ENCODE measurements around the gene C4orf50.

The C4orf50 gene

DNA sequence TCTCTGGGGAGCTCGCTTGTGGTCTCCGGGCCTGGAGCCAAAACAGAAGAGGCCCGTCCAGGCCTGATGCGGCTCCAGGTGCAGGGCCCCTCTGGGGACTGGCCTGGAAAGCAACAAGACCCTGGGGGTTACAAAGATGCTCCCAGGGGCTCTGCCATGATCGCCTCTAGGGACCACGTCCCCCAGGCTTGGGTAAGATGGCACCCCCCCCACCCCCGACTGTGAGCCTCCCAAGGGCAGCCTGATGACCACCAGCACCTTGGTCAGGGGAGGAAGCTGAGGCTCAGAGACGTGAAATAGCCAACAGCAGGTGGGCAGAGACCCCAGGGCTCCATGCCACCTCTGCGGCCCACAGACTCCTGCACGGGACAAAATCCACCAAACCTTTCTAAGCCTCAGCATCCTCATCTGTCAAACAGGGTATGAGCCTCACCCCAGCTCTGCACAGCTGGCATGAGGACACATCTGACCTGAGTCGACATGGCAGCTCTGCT lies 25.4 kb downstream of the C4orf50 start:
- H3K4me1 ChIP-seq (ENCODE audit: control insufficient read depth, insufficient read depth, low read length, poor library complexity, severe bottlenecking), result no peaks in the 10 kb centered on the region
- no peaks in the 10 kb centered on the region for H3K9me3 ChIP-seq (ENCODE audit: control insufficient read depth, low read length)
- no peaks in the 10 kb centered on the region for H3K36me3 ChIP-seq (ENCODE audit: control insufficient read depth, insufficient read depth, low read length)
- WGBS, 2 experiments (ENCODE audit: insufficient coverage in 2 of 2), result 88 to 96% methylated on average over 5 to 9 of the region's 11 CpGs
- no peak overlapping the region for H3K4me3 ChIP-seq (ENCODE audit: extremely low read depth, insufficient read depth, low read length, poor library complexity, severe bottlenecking)
- no peak overlapping the region for H3K27ac ChIP-seq (ENCODE audit: low read depth, low read length, severe bottlenecking)

GRCh38 chr4:5992171-5992827 lies 25.9 kb downstream of the C4orf50 start:
- no peaks in the 10 kb centered on the region for H3K9me3 ChIP-seq (ENCODE audit: control insufficient read depth, low read length)
- no peak overlapping the region for H3K4me3 ChIP-seq (ENCODE audit: extremely low read depth, insufficient read depth, low read length, poor library complexity, severe bottlenecking)
- H3K36me3 ChIP-seq (ENCODE audit: control insufficient read depth, insufficient read depth, low read length), result no peaks in the 10 kb centered on the region
- 89 to 90% methylated on average over 13 to 14 of the region's 17 CpGs for WGBS, 2 experiments (ENCODE audit: insufficient coverage in 2 of 2)
- no peak overlapping the region for H3K27ac ChIP-seq (ENCODE audit: low read depth, low read length, severe bottlenecking)
- no peaks in the 10 kb centered on the region for H3K4me1 ChIP-seq (ENCODE audit: control insufficient read depth, insufficient read depth, low read length, poor library complexity, severe bottlenecking)

DNA sequence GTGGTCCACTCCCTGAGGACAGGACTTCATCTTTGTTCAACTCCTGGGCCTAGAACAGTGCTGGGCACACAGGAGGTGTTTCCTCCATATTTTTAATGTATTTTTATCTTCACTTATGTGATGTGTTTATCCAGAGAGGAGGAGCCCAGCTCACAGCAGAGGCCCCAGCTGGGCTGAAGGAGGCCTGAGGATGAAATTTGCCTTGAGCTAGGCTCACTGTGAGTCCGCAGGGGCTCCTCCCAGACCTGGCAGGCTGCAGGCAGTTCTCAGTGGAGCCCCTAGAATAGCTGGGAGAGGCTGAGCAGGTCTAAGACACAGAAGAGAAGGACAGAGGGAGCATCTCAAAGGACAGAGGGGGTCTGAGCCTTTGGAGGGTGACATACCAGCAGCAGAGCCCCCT lies 26.8 kb downstream of the C4orf50 start:
- WGBS, 2 experiments (ENCODE audit: insufficient coverage in 2 of 2), result 33 to 100% methylated on average over 1 of the region's 1 CpG
- Histone ChIP-seq H3K36me3 (ENCODE audit: control insufficient read depth, insufficient read depth, low read length) (no peaks in the 10 kb centered on the region), H3K9me3 (ENCODE audit: control insufficient read depth, low read length) (no peaks in the 10 kb centered on the region), H3K4me3 (ENCODE audit: extremely low read depth, insufficient read depth, low read length, poor library complexity, severe bottlenecking) (no peak overlapping the region), H3K27ac (ENCODE audit: low read depth, low read length, severe bottlenecking) (no peak overlapping the region), H3K4me1 (ENCODE audit: control insufficient read depth, insufficient read depth, low read length, poor library complexity, severe bottlenecking) (no peaks in the 10 kb centered on the region)

GRCh38 chr4:5990446-5991160 lies 27.6 kb downstream of the C4orf50 start:
- Histone ChIP-seq H3K36me3 (ENCODE audit: control insufficient read depth, insufficient read depth, low read length) (no peaks in the 10 kb centered on the region), H3K9me3 (ENCODE audit: control insufficient read depth, low read length) (no peaks in the 10 kb centered on the region), H3K4me3 (ENCODE audit: extremely low read depth, insufficient read depth, low read length, poor library complexity, severe bottlenecking) (no peak overlapping the region), H3K4me1 (ENCODE audit: control insufficient read depth, insufficient read depth, low read length, poor library complexity, severe bottlenecking) (no peaks in the 10 kb centered on the region), H3K27ac (ENCODE audit: low read depth, low read length, severe bottlenecking) (no peak overlapping the region)
- WGBS, 2 experiments (ENCODE audit: insufficient coverage in 2 of 2), result 91 to 93% methylated on average over 14 to 15 of the region's 16 CpGs

GRCh38 chr4:5989236-5990225 lies 28.7 kb downstream of the C4orf50 start:
- Histone ChIP-seq H3K27ac (ENCODE audit: low read depth, low read length, severe bottlenecking) (no peak overlapping the region), H3K4me1 (ENCODE audit: control insufficient read depth, insufficient read depth, low read length, poor library complexity, severe bottlenecking) (no peaks in the 10 kb centered on the region), H3K36me3 (ENCODE audit: control insufficient read depth, insufficient read depth, low read length) (no peaks in the 10 kb centered on the region), H3K4me3 (ENCODE audit: extremely low read depth, insufficient read depth, low read length, poor library complexity, severe bottlenecking) (no peak overlapping the region), H3K9me3 (ENCODE audit: control insufficient read depth, low read length) (no peaks in the 10 kb centered on the region)
- WGBS, 2 experiments (ENCODE audit: insufficient coverage in 2 of 2), result 88 to 93% methylated on average over 17 to 18 of the region's 18 CpGs

DNA sequence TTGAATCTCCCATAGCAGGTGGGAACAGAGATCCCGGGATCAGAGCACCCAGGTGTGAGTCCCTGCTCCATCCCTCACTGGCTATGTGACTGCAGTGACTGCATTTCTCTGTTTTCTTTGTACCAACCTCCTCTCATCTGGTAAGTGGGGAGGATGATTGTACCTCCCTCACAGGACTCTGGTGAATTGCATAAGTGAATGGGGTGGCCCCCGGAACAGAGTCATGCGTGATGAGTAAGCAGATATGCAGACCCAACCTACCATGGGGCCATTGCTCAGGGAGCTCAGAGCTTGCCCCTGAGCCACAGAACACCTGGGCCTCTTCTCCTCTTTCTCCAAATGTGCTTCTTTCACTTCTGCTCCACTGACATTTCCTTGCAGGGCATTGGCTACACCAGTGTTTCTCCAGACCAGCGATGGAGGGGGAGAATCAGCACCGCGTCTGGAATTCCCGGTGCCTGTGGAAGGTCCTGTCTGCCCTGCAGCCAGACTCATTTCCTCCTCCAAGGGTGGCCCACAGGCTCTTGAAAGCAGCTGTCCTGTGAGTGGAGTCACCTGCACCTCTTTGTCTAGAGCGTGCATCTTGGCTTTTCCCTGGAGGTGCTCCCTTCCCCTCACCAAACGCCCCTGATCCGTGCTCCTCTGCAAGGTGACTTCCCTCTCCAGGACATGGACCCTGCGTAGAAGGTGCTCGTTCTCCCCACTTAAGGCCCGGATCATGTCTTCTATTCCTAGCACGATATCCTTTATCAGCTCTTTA lies 30.0 kb downstream of the C4orf50 start:
- no peaks in the 10 kb centered on the region for H3K36me3 ChIP-seq (ENCODE audit: control insufficient read depth, insufficient read depth, low read length)
- WGBS, 2 experiments (ENCODE audit: insufficient coverage in 2 of 2), result 87 to 93% methylated on average over 11 to 14 of the region's 14 CpGs
- peaks cover 7% of the 10 kb centered on the region for H3K9me3 ChIP-seq (ENCODE audit: control insufficient read depth, low read length)
- H3K4me3 ChIP-seq (ENCODE audit: extremely low read depth, insufficient read depth, low read length, poor library complexity, severe bottlenecking), result no peak overlapping the region
- no peaks in the 10 kb centered on the region for H3K4me1 ChIP-seq (ENCODE audit: control insufficient read depth, insufficient read depth, low read length, poor library complexity, severe bottlenecking)
- no peak overlapping the region for H3K27ac ChIP-seq (ENCODE audit: low read depth, low read length, severe bottlenecking)

- no peak overlapping the region for H3K27ac ChIP-seq (ENCODE audit: low read depth, low read length, severe bottlenecking)
- peaks cover 8% of the 10 kb centered on the region for H3K9me3 ChIP-seq (ENCODE audit: control insufficient read depth, low read length)
- no peaks in the 10 kb centered on the region for H3K4me1 ChIP-seq (ENCODE audit: control insufficient read depth, insufficient read depth, low read length, poor library complexity, severe bottlenecking)
- H3K36me3 ChIP-seq (ENCODE audit: control insufficient read depth, insufficient read depth, low read length), result no peaks in the 10 kb centered on the region
- H3K4me3 ChIP-seq (ENCODE audit: extremely low read depth, insufficient read depth, low read length, poor library complexity, severe bottlenecking), result no peak overlapping the region
Observed at GRCh38 chr4:5984843-5985242, 33.4 kb downstream of the C4orf50 start.

DNA sequence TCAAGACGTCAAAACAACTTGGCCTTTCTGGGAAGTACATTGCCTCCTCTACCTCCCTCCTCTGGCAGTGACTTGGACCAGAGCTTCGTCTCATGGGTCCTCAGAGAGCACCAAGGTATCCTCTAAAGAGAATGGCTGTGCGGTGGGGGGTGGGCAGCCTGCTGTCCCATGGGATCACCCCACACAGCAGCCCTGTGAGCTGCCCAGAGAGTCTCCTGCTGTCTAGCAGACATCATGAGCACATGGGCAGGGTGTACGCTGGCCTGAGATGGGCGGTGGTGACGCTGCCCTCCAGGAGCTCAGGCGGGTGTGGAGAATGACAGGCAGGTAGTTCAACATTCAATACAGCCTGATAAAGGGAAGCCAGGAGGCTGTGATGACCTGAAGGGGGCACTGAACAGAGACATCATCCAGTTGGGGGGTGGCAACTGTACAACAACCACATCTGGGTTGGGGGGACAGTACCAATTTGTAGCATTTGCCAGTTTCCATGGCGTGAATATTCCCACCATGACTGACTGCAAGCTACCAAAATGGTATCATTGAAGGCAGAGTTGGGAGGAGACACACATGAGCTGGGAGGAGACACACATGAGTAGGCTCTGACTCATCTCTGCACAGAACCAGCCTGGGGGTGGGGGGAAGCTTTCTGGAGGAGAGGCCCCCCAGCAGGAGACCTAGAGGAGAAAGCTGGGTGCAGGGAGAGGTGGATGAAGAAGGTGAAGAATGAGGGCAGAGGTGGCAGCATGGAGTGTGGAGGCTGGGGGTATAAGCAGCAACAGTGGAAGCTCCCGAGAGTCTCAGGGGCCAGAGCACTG lies 35.9 kb downstream of the C4orf50 start:
- 82 to 85% methylated on average over 7 to 9 of the region's 9 CpGs for WGBS, 2 experiments (ENCODE audit: insufficient coverage in 2 of 2)
- no peaks in the 10 kb centered on the region for H3K36me3 ChIP-seq (ENCODE audit: control insufficient read depth, insufficient read depth, low read length)
- no peaks in the 10 kb centered on the region for H3K4me1 ChIP-seq (ENCODE audit: control insufficient read depth, insufficient read depth, low read length, poor library complexity, severe bottlenecking)
- H3K27ac ChIP-seq (ENCODE audit: low read depth, low read length, severe bottlenecking), result no peak overlapping the region
- no peak overlapping the region for H3K4me3 ChIP-seq (ENCODE audit: extremely low read depth, insufficient read depth, low read length, poor library complexity, severe bottlenecking)
- peaks cover 8% of the 10 kb centered on the region for H3K9me3 ChIP-seq (ENCODE audit: control insufficient read depth, low read length)

GRCh38 chr4:5980436-5981155 lies 37.6 kb downstream of the C4orf50 start:
- Histone ChIP-seq H3K36me3 (ENCODE audit: control insufficient read depth, insufficient read depth, low read length) (no peaks in the 10 kb centered on the region), H3K9me3 (ENCODE audit: control insufficient read depth, low read length) (peaks cover 8% of the 10 kb centered on the region), H3K27ac (ENCODE audit: low read depth, low read length, severe bottlenecking) (no peak overlapping the region), H3K4me1 (ENCODE audit: control insufficient read depth, insufficient read depth, low read length, poor library complexity, severe bottlenecking) (no peaks in the 10 kb centered on the region), H3K4me3 (ENCODE audit: extremely low read depth, insufficient read depth, low read length, poor library complexity, severe bottlenecking) (no peak overlapping the region)
- WGBS, 2 experiments (ENCODE audit: insufficient coverage in 2 of 2), result 85 to 92% methylated on average over 2 of the region's 3 CpGs

Measured in mesodermal cell (in vitro differentiated cells).